Thymus (tissue), 11 donors: ENCODE measurements around the gene ASZ1. TPM values are rescaled to one million over a fixed set of nuclear protein-coding genes. Genes with fewer than 3 reads are reported as not detected.

Experiments
- DNase-seq, 9 donors: peaks; one replicate each; pipeline ENCODE4 v3.0.0-alpha.2; 2013; ENCODE audit warnings: low spot score in 9 of 9, low read depth in 6 of 9, missing footprints in 1 of 9
- H3K27ac ChIP-seq, 2 donors: one replicate each; pipeline ENCODE4 v1.5.1; 2013; ENCODE audit warnings: control low read depth in 1 of 2, low read depth in 1 of 2, low read length in 1 of 2, mild to moderate bottlenecking in 1 of 2, moderate library complexity in 1 of 2
- H3K27me3 ChIP-seq, 2 donors: one replicate each; pipeline ENCODE4 v1.5.1; 2013; ENCODE audit warnings: low read length in 1 of 2; ENCODE audit not compliant: control insufficient read depth in 2 of 2, insufficient read depth in 1 of 2
- H3K36me3 ChIP-seq, 2 donors: one replicate each; pipeline ENCODE4 v1.5.1; 2013; ENCODE audit warnings: low read length in 1 of 2, mild to moderate bottlenecking in 1 of 2, moderate library complexity in 1 of 2; ENCODE audit not compliant: control insufficient read depth in 2 of 2, insufficient read depth in 2 of 2
- H3K4me1 ChIP-seq, 2 donors: one replicate each; pipeline ENCODE4 v1.5.1; 2013; ENCODE audit warnings: low read length in 2 of 2; ENCODE audit not compliant: control insufficient read depth in 2 of 2, insufficient read depth in 2 of 2
- H3K4me3 ChIP-seq, 2 donors: one replicate each; pipeline ENCODE4 v1.5.1; 2013; ENCODE audit warnings: low read length in 2 of 2, control low read depth in 1 of 2, mild to moderate bottlenecking in 1 of 2
- H3K9me3 ChIP-seq, 2 donors: one replicate each; pipeline ENCODE4 v1.5.1; 2013; ENCODE audit warnings: low read length in 1 of 2, mild to moderate bottlenecking in 1 of 2; ENCODE audit not compliant: control insufficient read depth in 2 of 2, insufficient read depth in 1 of 2
- WGBS: extraction: QIAGEN DNeasy Blood & Tissue Kit; methylation state at CpG from one replicate; pipeline ENCODE4 v1.1.7; 2013; 5-methylcytosine and 5-hydroxymethylcytosine counted together
- polyA plus RNA-seq: library from polyadenylated mRNA; stranded (reverse); fragments of 200-250 nt; gene quantifications from one replicate; pipeline ENCODE4 v1.2.3, GENCODE V29; 2013
- total RNA-seq: library from RNA; stranded (reverse); fragments of 120-200 nt; gene quantifications from one replicate; pipeline ENCODE4 v1.2.4, GENCODE V29; 2013
- donor health status: healthy.

ASZ1 gene
- total and polyA plus RNA-seq, 2 donors: 0.09 TPM; not detected in 1

DNA sequence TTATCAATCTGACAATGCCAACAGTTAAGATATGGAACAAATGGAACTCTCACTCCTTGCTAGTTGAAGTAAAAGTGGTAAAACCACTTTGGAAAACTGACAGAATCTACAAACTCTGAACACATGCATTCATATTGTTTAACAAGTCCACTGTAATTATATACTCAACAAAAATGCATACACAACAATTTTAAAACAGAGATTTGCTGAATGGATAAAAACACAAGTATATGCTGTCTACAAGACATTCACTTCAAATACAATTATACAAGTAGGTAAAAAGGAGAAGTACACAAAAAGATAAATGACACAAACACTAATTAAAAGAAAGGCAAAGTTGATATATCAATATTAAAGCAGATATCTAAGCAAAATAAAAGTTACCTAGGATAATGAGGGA, 95.3 kb downstream of the ASZ1 start:
- Histone ChIP-seq H3K4me3 (no peak overlapping the region), H3K4me1 (no peaks in the 10 kb centered on the region), H3K27me3 (no peaks in the 10 kb centered on the region), H3K36me3 (no peaks in the 10 kb centered on the region), H3K9me3 (no peaks in the 10 kb centered on the region), H3K27ac (no peak overlapping the region)
- DNase-seq: no peak

GRCh38 chr7:117325836-117326235, 101.5 kb downstream of the ASZ1 start:
- H3K4me3 ChIP-seq: no peak overlapping the region
- H3K9me3 ChIP-seq: no peaks in the 10 kb centered on the region
- 92% methylated on average over 1 of the region's 1 CpG for WGBS
- DNase-seq: no peak
- no peaks in the 10 kb centered on the region for H3K4me1 ChIP-seq
- no peak overlapping the region for H3K27ac ChIP-seq
- no peaks in the 10 kb centered on the region for H3K36me3 ChIP-seq
- peaks cover 33 to 62% of the 10 kb centered on the region in 2 donors for H3K27me3 ChIP-seq

- H3K27ac ChIP-seq: no peak overlapping the region
- no peaks in the 10 kb centered on the region for H3K4me1 ChIP-seq
- DNase-seq: no peak
- H3K9me3 ChIP-seq: no peaks in the 10 kb centered on the region
- H3K36me3 ChIP-seq: no peaks in the 10 kb centered on the region
- no peak overlapping the region for H3K4me3 ChIP-seq
- H3K27me3 ChIP-seq: peaks cover 33 to 70% of the 10 kb centered on the region in 2 donors
- WGBS: 60% methylated on average over 4 of the region's 4 CpGs
These were observed 102.3 kb downstream of the ASZ1 start for GRCh38 chr7:117324960-117325359.

DNA sequence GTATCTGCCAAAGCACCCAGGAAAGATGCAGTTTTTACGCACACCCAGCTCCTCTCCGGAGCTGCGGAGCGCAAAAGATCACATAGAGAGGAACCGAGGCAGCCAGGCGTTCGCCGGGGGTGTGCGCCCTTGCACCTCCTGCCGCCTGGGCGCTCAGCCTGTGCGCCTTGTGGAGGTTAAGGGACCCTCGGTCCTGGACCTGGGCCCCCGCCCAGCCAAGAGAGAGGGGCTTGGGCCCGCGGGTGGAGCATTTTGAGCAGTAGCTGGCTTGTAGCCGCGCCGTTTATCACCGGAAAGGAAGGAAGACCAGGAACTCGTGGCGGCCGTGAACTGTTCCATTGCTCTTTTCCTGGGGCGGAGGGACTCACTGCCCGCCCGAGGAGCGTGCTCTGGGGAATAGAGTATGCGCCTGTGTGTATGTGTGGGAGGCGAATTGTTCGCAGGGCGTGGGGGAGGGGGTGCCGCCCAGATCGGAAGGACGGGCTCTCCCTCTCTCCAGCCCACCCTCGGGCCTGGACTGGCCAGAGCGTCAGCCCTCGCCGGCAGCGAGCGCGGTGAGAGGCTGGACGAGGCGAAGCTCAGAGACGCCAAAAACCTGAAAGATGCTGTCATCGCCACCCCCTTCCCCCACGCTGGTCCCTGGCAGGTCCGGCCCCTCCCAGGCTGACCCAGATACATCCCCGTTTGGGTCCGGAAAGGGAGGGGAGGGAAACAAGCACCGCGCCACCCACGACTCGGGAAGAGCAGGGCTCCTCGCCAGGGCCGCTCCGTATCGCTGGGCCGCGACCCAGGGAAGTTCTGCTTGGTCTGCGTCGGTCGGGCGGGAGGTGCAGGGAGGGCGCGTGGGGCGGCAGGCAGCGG, 103.2 kb downstream of the ASZ1 start:
- no peaks in the 10 kb centered on the region for H3K36me3 ChIP-seq
- H3K4me3 ChIP-seq: no peak overlapping the region
- no peaks in the 10 kb centered on the region for H3K4me1 ChIP-seq
- no peak for DNase-seq
- H3K9me3 ChIP-seq: no peaks in the 10 kb centered on the region
- peaks cover 33 to 72% of the 10 kb centered on the region in 2 donors for H3K27me3 ChIP-seq
- 3% methylated on average over 67 of the region's 67 CpGs for WGBS
- no peak overlapping the region for H3K27ac ChIP-seq

DNA sequence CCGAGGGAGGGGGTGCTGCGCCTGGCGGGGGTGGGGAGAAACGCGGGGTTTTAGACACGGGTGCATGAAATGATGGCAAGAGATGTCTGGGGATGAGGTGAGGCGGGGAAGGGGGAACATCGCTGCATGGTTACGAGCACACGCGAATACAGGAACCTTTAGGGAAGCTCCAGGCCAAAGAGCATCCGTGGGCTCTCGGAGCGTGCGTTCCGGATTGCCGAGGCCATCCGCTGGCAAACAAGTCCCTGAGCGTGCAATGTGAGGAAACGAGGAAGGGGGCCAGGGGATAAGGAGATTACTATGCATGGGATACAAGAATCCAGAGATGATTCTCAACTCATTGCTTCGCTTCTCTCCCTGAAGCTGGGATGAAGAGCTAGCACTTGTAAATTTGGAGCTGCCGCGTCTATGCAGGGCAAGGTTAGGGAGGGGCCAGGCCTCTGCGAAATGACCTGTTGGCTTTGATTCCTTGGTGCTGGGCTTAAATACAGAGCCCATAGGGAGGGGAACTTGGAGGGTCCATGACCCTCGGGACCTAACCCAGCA, 103.9 kb downstream of the ASZ1 start:
- H3K4me3 ChIP-seq: no peak overlapping the region
- H3K27me3 ChIP-seq: peaks cover 33 to 75% of the 10 kb centered on the region in 2 donors
- DNase-seq: no peak
- H3K36me3 ChIP-seq: no peaks in the 10 kb centered on the region
- WGBS: 3% methylated on average over 25 of the region's 25 CpGs
- H3K27ac ChIP-seq: no peak overlapping the region
- no peaks in the 10 kb centered on the region for H3K9me3 ChIP-seq
- H3K4me1 ChIP-seq: no peaks in the 10 kb centered on the region

GRCh38 chr7:117322741-117323304, 104.5 kb downstream of the ASZ1 start, which contains the start of gene WNT2:
Gene WNT2, minus strand, starts transcription at chr7:117323058. Its CDS starts 69 bp downstream, at chr7:117322989.
- Histone ChIP-seq H3K9me3 (no peaks in the 10 kb centered on the region), H3K27me3 (peaks cover 33 to 75% of the 10 kb centered on the region in 2 donors), H3K27ac (no peak within 1 kb of the TSS), H3K36me3 (no peaks in the 10 kb centered on the region), H3K4me3 (no peak within 1 kb of the TSS), H3K4me1 (no peaks in the 10 kb centered on the region)
- 3% methylated on average over 60 of the region's 60 CpGs for WGBS
- no peak for DNase-seq

DNA sequence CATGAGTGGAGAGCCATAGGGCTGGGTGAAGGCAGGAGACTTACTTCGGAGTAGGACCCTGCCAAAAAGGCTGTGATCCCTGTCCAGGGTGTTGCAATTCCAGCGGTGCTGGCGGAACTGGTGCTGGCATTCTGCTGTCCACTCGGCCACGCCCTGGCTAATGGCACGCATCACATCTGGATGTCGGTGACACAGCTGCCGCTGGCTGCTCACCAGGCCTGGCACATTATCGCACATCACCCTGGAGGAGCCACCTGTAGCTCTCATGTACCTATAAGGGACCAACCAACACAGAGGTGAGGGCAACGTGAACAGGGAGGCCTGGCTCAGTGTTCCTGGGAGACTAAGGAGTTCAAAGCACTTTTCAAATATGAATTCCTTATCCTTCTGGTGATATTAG, 106.8 kb downstream of the ASZ1 start:
- no peak for DNase-seq
- Histone ChIP-seq H3K36me3 (no peaks in the 10 kb centered on the region), H3K9me3 (no peaks in the 10 kb centered on the region), H3K27me3 (peaks cover 33 to 61% of the 10 kb centered on the region in 2 donors), H3K27ac (no peak overlapping the region), H3K4me1 (no peaks in the 10 kb centered on the region), H3K4me3 (no peak overlapping the region)
- WGBS: 92% methylated on average over 10 of the region's 10 CpGs

DNA sequence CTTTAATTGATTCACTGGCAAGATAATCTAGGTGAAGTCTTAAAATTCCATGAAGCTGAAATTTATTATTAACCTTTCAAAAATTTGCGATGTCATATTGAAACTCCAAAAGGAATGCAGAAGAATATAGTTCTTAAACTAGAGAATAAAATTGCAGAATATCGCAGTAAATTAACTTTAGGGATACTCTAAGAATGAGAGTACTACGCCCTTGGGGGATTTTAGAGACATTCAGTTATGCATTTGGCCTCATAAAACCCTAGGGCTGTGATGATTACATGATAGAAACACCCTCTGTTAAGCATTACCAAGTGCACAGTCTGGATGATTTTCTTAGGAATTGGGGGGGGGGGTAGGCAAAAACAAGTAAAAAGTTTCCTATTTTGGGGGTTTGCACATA, 108.1 kb downstream of the ASZ1 start:
- no peak overlapping the region for H3K27ac ChIP-seq
- H3K9me3 ChIP-seq: no peaks in the 10 kb centered on the region
- H3K4me3 ChIP-seq: no peak overlapping the region
- no peak for DNase-seq
- 94% methylated on average over 3 of the region's 3 CpGs for WGBS
- no peaks in the 10 kb centered on the region for H3K4me1 ChIP-seq
- peaks cover 24 to 47% of the 10 kb centered on the region in 2 donors for H3K27me3 ChIP-seq
- H3K36me3 ChIP-seq: no peaks in the 10 kb centered on the region

- Histone ChIP-seq H3K4me1 (no peaks in the 10 kb centered on the region), H3K27me3 (peaks cover 0 to 3% of the 10 kb centered on the region in 2 donors), H3K27ac (no peak overlapping the region), H3K36me3 (no peaks in the 10 kb centered on the region), H3K4me3 (no peak overlapping the region), H3K9me3 (no peaks in the 10 kb centered on the region)
- no peak for DNase-seq
These were observed 113.7 kb downstream of the ASZ1 start for GRCh38 chr7:117313582-117313981.
